Dermis microvascular lymphatic vessel endothelial cell (primary cell): ENCODE measurements around the gene MRPS24. TPM values are rescaled to one million over a fixed set of nuclear protein-coding genes. Genes with fewer than 3 reads are reported as not detected.
"Not testable (repeated sequence)": the region's sequence is repeated elsewhere in the genome, so short reads cannot be mapped to it uniquely, and the experiment has no call there.

ENCODE experiments used
- DNase-seq, 2 donors: peaks; one replicate each; pipeline versions ENCODE4 v3.0.0 to v3.0.0-alpha.2; 2010; ENCODE audit warnings: low read depth in 2 of 2
- total RNA-seq: library from RNA; depleted of rRNA; stranded (reverse); fragments of >200 nt; gene quantifications from 2 replicates; pipeline ENCODE4 v1.2.1, GENCODE V29; 2014

The MRPS24 gene
- total RNA-seq, 1 donor from 2014 or later = 70.9 TPM

DNA sequence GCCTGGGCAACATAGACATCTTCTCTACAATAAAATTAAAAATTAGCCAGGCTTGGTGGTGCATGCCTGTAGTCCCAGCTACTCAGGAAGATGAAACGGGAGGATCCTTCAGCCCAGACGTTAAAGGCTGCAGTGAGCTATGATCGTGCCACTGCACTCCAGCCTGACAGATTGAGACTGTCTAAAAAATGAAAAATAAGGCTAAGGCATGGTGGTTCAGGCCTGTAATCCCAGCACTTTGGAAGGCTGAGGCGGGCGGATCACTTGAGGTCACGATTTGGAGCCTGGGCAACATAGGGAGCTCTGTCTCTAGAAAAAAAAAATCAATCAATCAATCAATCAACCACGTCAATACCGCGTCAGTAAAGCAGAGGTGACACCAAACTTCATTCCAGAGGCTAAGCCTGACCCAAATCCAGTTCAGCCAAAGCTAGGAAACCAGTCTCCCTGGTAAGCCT is 31.1 kb downstream of the MRPS24 start:
- DNase-seq = no peak

DNA sequence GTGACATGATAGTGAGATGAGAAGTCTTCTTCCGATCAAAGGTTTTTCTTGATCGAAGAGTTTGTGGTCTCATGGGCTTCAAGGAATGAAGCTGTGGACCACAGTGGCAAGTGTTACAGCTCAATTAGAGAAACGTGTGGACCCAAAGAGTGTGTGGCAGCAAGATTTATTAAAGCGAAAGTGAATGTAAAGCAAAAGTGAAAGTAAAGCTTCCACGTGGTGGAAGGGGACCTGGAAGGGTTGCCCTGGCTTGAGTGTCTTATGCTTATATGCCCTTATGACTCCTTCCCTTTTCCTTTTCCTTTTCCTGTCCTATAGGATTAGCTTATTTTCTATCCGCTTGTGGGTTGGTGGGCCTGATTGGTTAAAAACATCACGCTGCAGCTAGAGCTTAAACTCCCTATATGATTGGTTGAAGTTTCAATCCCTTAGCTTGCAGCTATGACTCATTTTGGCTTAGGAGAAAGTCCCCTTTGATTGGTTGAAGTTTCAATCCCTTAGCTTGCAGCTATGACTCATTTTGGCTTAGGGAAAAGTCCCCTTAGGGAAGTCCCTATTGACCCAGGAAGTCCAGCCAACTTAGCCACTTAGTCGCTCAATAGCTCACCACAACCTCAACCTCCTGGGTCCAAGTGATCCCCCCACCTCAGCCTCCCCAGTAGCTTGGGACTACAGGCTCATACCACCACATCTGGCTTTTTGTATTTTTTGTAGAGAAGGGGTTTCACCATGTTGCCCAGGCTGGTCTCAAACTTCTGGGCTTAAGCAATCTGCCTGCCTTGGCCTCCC is 34.7 kb downstream of the MRPS24 start:
- DNase-seq = peak; percentile 7 to 29

DNA sequence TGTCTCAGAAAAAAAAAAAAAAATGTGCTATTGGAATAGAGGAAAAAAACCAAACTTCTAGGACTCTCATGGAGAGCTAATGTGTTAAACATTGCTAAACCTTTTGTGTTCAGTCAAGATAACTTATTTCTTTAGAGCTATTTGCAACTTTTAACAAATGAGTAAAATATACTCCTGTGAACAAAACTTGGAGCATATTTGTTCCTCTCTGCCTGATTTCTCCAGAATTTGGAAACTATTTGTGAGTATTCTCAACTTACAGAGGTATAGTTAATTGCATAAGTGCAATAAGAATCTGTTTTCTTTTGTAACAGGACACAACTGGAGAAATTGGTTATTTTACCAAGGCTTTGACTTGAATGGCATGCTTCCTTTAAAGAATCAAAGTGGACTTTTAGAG is 38.4 kb downstream of the MRPS24 start:
- DNase-seq = not testable (repeated sequence)

DNA sequence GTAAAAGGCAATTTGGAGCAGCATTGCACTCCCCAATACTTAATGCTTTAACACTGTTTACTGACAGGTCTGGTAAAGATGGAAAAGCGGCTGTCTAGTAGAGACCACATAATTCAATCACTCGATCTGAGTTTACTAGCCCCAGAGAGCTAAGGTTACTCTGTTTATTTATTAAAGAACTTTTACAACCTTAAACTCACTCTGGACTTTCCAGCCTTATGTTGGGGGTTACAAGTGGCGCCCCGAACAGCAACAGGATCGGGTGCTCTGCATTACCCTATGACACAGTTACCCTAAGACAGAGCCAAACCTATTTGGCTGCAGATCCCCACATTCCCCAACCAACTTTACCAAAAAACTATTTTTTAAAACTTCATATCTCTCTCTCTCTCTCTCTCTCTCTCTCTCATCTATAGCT is 43.9 kb downstream of the MRPS24 start:
- no peak for DNase-seq

DNA sequence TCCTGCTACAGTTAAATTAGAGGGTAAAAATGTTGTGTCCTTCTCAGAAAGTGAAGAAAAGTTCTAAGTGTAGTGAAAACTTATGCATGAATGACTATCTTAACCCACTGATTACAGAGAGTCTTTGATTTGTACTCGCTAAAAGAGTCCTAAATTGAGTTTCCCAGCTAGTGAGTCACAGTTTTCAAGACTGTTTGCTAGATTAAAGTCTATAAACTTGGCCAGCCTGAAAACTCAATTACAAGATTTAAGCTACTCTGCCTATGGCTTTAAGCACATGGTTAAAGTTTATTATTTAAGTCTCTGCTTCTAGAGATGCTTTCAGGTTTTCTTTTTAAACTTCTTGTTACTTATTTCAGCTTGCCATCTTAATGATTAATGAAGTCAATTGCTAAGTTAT is 44.4 kb downstream of the MRPS24 start:
- no peak for DNase-seq

DNA sequence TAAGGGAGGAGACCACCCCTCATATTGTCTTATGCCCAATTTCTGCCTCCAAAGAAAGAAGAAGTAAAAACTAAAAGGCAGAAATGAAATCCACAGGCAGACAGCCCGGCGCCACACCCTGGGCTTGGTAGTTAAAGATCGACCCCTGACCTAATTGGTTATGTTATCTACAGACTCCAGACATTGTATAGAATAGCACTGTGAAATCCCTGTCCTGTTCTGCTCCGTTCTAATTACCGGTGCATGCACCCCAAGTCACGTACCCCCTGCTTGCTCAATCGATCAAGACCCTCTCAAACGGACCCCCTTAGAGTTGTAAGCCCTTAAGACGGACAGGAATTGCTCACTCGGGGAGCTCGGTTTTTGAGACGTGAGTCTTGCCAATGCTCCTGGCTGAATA is 44.8 kb downstream of the MRPS24 start:
- DNase-seq = not testable (repeated sequence)

DNA sequence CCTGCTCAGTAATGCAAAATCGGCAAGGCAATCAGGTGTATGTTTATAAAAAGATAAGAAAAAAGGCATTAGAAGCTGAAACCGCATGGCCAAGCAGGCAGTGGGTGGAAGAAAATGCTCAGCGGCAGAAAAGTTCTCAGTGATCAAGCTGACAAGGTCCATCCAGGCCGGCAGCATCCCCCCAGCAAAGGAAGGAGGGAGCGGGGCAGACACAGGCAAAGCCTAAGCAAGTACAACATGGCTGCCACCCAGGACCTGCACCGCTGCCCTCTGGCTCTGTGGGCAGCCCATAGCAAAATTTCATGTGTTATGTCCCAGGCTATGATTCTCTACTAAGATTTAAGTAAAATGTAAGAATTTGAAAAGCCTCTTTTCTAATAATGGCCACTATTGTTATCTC is 45.4 kb downstream of the MRPS24 start:
- DNase-seq = no peak

DNA sequence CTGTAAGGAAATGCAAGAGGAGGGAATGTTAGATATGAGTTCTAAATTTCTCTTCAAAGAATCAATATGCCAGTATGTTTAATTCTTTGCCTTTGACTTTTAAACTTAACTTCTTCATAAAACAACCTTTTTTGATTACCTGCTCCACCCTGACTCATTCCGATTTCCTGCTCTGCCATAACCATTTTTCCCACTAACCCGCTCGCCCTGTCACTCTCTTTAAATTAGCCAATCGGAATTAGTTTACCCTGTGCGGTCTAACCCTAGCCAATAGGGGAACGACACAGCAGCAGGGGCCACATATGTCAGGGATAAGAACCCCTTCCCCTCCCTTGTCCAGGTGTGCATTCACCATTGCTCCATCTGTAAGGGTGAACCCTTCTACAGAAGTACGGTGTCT is 45.9 kb downstream of the MRPS24 start:
- DNase-seq = not testable (repeated sequence)

Other genes starting within 250 kb of the MRPS24 start
- gene COA1, start 140.0 kb downstream of the MRPS24 start, total RNA-seq = 30.2 and 33.6 TPM in 2 replicates
- gene BLVRA, start 110.8 kb downstream of the MRPS24 start, total RNA-seq = 21.6 and 24.0 TPM in 2 replicates
- 19.6 and 24.7 TPM in 2 replicates for gene URGCP, start 37.1 kb upstream of the MRPS24 start, total RNA-seq
- gene UBE2D4, start 56.9 kb upstream of the MRPS24 start, total RNA-seq = 3.9 and 6.1 TPM in 2 replicates
- gene SPDYE1, start 128.4 kb upstream of the MRPS24 start, total RNA-seq = not detected in 2 replicates
- 92.4 and 114 TPM in 2 replicates for gene DBNL, start 175.2 kb upstream of the MRPS24 start, total RNA-seq
- gene PGAM2, start 196.1 kb upstream of the MRPS24 start, total RNA-seq = not detected in 2 replicates
- 5.8 and 8.2 TPM in 2 replicates for gene POLM, start 213.0 kb upstream of the MRPS24 start, total RNA-seq
- 9.1 and 19.6 TPM in 2 replicates for gene AEBP1, start 234.8 kb upstream of the MRPS24 start, total RNA-seq